Measurements from ENCODE around the gene HOXC13.
A peak's percentile ranks its signal among the peaks of the same experiment; 100 is the strongest.

HOXC13 gene

GRCh38 chr12:53938326-53939140, at the start of gene HOXC13:
HOXC13 (plus strand) TSS chr12:53938831; CDS start chr12:53938907, 76 bp downstream.
- DNase-seq = peak; percentile 42

- DNase-seq = no peak
Measured at GRCh38 chr12:53890081-53890480, 48.5 kb upstream of the HOXC13 start.

GRCh38 chr12:53892762-53893395, 45.8 kb upstream of the HOXC13 start:
- no peak for DNase-seq

- DNase-seq = no peak
Measured at GRCh38 chr12:53899230-53899629, 39.4 kb upstream of the HOXC13 start.

- no peak for DNase-seq
Measured at GRCh38 chr12:53907103-53907502, 31.5 kb upstream of the HOXC13 start.

- DNase-seq = no peak
Measured at GRCh38 chr12:53916788-53917655, 21.6 kb upstream of the HOXC13 start.

GRCh38 chr12:53924521-53925405, 13.9 kb upstream of the HOXC13 start:
- no peak for DNase-seq

GRCh38 chr12:53927220-53928029, 11.2 kb upstream of the HOXC13 start:
- DNase-seq = no peak

GRCh38 chr12:53928054-53928835, 10.4 kb upstream of the HOXC13 start:
- no peak for DNase-seq

GRCh38 chr12:53929527-53929926, 9.1 kb upstream of the HOXC13 start:
- DNase-seq = no peak

GRCh38 chr12:53930591-53931255, 7.9 kb upstream of the HOXC13 start:
- no peak for DNase-seq

GRCh38 chr12:53931844-53932581, 6.6 kb upstream of the HOXC13 start:
- DNase-seq = no peak

GRCh38 chr12:53932915-53933314, 5.7 kb upstream of the HOXC13 start:
- DNase-seq = no peak

- no peak for DNase-seq
Measured at GRCh38 chr12:53935383-53936341, 3.0 kb upstream of the HOXC13 start.

GRCh38 chr12:53937099-53937498, 1.5 kb upstream of the HOXC13 start:
- no peak for DNase-seq

- no peak for DNase-seq
Measured at GRCh38 chr12:53937596-53938325, 870 bp upstream of the HOXC13 start.

Measured in hematopoietic multipotent progenitor cell treated with erythropoietin and hydrocortisone succinate and interleukin-3 and kit ligand, for 4 days (in vitro differentiated cells).